ENCODE data around the gene EIF2S2.

The EIF2S2 gene

GRCh38 chr20:34105978-34106675 is 5.9 kb downstream of the EIF2S2 start:
- Histone ChIP-seq H3K4me1 (ENCODE audit: insufficient read depth, insufficient read length) (peaks cover 2% of the 10 kb centered on the region), H3K36me3 (ENCODE audit: insufficient read depth, insufficient read length, low read length) (peaks cover 92% of the 10 kb centered on the region), H3K4me3 (ENCODE audit: insufficient read length, low read depth) (no peak overlapping the region), H3K9me3 (ENCODE audit: insufficient read depth, low read length) (no peaks in the 10 kb centered on the region), H3K9ac (ENCODE audit: insufficient read length, low read depth) (no peak overlapping the region), H3K27me3 (ENCODE audit: insufficient read depth, insufficient read length) (no peaks in the 10 kb centered on the region)
- no peak for TF ChIP-seq SUZ12 (IDR thresholded peaks at IDR 0.05; ENCODE audit: extremely low read depth, insufficient read depth, insufficient read length)
- TF ChIP-seq ZNF274 (IDR thresholded peaks at IDR 0.05; ENCODE audit: low read depth, low read length), result no peak
- no peak for TF ChIP-seq YY1 (IDR thresholded peaks at IDR 0.05; ENCODE audit: insufficient read depth, insufficient read length)
- DNase-seq (ENCODE audit: low read depth, low spot score), result no peak

DNA sequence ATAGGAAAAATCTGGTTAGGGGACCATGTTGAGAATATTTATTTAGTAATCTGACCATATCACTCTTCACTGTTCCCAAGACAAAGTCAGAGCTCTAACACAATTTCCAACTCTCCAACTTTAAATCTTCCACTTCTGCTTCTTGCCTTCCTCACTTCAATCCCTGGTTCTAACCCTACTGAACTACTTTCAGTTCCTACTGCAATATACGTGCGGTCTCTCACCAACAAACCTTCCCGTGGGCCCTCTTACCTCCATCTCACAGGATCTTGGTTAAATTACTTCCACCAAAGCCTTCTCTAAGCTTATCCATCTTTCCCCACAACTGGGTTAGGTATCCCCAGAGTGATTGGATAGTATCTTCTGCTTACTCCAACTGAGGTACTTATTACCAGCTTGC is 8.0 kb downstream of the EIF2S2 start:
- H3K4me3 ChIP-seq (ENCODE audit: insufficient read length, low read depth), result no peak overlapping the region
- TF ChIP-seq ZNF274 (IDR thresholded peaks at IDR 0.05; ENCODE audit: low read depth, low read length) (no peak), YY1 (IDR thresholded peaks at IDR 0.05; ENCODE audit: insufficient read depth, insufficient read length) (no peak), SUZ12 (IDR thresholded peaks at IDR 0.05; ENCODE audit: extremely low read depth, insufficient read depth, insufficient read length) (no peak)
- H3K27me3 ChIP-seq (ENCODE audit: insufficient read depth, insufficient read length), result no peaks in the 10 kb centered on the region
- no peak for DNase-seq (ENCODE audit: low read depth, low spot score)
- H3K9me3 ChIP-seq (ENCODE audit: insufficient read depth, low read length), result no peaks in the 10 kb centered on the region
- H3K4me1 ChIP-seq (ENCODE audit: insufficient read depth, insufficient read length), result no peaks in the 10 kb centered on the region
- peaks cover 95% of the 10 kb centered on the region for H3K36me3 ChIP-seq (ENCODE audit: insufficient read depth, insufficient read length, low read length)
- H3K9ac ChIP-seq (ENCODE audit: insufficient read length, low read depth), result no peak overlapping the region

GRCh38 chr20:34102342-34102741 is 9.7 kb downstream of the EIF2S2 start:
- no peak for TF ChIP-seq SUZ12 (IDR thresholded peaks at IDR 0.05; ENCODE audit: extremely low read depth, insufficient read depth, insufficient read length)
- TF ChIP-seq YY1 (IDR thresholded peaks at IDR 0.05; ENCODE audit: insufficient read depth, insufficient read length), result no peak
- no peak for TF ChIP-seq ZNF274 (IDR thresholded peaks at IDR 0.05; ENCODE audit: low read depth, low read length)
- no peak for DNase-seq (ENCODE audit: low read depth, low spot score)
- Histone ChIP-seq H3K4me3 (ENCODE audit: insufficient read length, low read depth) (no peak overlapping the region), H3K27me3 (ENCODE audit: insufficient read depth, insufficient read length) (no peaks in the 10 kb centered on the region), H3K36me3 (ENCODE audit: insufficient read depth, insufficient read length, low read length) (peaks cover 96% of the 10 kb centered on the region), H3K9ac (ENCODE audit: insufficient read length, low read depth) (no peak overlapping the region), H3K9me3 (ENCODE audit: insufficient read depth, low read length) (no peaks in the 10 kb centered on the region), H3K4me1 (ENCODE audit: insufficient read depth, insufficient read length) (no peaks in the 10 kb centered on the region)

DNA sequence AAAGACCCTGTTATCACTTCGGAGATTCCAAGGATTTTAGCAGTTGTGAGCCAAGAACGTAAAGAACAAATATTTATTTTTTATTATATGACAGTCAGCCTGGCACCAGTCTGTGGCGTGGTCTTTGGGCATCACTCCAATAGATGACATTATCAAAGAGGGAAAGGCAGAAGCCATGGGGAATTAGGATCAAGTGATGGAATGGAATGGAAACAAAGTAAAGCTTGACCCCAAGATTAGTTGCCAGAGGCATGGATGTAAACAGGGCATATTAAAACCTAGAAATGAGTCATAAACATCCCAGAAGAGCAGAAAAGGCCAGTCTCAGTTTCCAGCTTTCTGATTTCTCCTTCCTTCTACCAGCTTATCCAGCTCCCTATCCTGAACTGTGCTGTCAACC is 11.5 kb downstream of the EIF2S2 start:
- no peak for DNase-seq (ENCODE audit: low read depth, low spot score)
- no peak for TF ChIP-seq SUZ12 (IDR thresholded peaks at IDR 0.05; ENCODE audit: extremely low read depth, insufficient read depth, insufficient read length)
- no peak for TF ChIP-seq YY1 (IDR thresholded peaks at IDR 0.05; ENCODE audit: insufficient read depth, insufficient read length)
- TF ChIP-seq ZNF274 (IDR thresholded peaks at IDR 0.05; ENCODE audit: low read depth, low read length), result no peak
- Histone ChIP-seq H3K9ac (ENCODE audit: insufficient read length, low read depth) (no peak overlapping the region), H3K4me1 (ENCODE audit: insufficient read depth, insufficient read length) (no peaks in the 10 kb centered on the region), H3K4me3 (ENCODE audit: insufficient read length, low read depth) (no peak overlapping the region), H3K36me3 (ENCODE audit: insufficient read depth, insufficient read length, low read length) (peaks cover 97% of the 10 kb centered on the region), H3K9me3 (ENCODE audit: insufficient read depth, low read length) (no peaks in the 10 kb centered on the region), H3K27me3 (ENCODE audit: insufficient read depth, insufficient read length) (no peaks in the 10 kb centered on the region)

DNA sequence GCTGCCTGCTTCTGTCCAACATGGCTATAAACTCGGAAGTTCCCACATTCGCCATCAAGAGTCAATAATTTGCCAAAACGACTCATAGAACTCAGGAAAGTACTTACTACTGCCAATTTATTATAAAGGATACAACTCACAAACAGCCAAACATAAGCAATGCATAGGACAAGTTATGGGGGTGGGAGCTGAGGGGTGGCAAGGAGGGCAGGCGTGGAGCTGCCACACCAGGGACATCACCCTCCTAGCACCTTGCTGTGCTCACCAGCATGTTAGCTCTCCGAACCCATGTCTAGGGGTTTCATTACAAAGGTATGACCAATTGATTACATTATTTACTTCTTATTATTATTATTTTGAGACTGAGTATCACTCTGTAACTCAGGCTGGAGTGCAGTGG is 12.4 kb downstream of the EIF2S2 start:
- H3K4me3 ChIP-seq (ENCODE audit: insufficient read length, low read depth), result no peak overlapping the region
- peaks cover 97% of the 10 kb centered on the region for H3K36me3 ChIP-seq (ENCODE audit: insufficient read depth, insufficient read length, low read length)
- H3K27me3 ChIP-seq (ENCODE audit: insufficient read depth, insufficient read length), result no peaks in the 10 kb centered on the region
- no peak overlapping the region for H3K9ac ChIP-seq (ENCODE audit: insufficient read length, low read depth)
- no peaks in the 10 kb centered on the region for H3K9me3 ChIP-seq (ENCODE audit: insufficient read depth, low read length)
- DNase-seq (ENCODE audit: low read depth, low spot score), result no peak
- TF ChIP-seq ZNF274 (IDR thresholded peaks at IDR 0.05; ENCODE audit: low read depth, low read length) (no peak), YY1 (IDR thresholded peaks at IDR 0.05; ENCODE audit: insufficient read depth, insufficient read length) (no peak), SUZ12 (IDR thresholded peaks at IDR 0.05; ENCODE audit: extremely low read depth, insufficient read depth, insufficient read length) (no peak)
- no peaks in the 10 kb centered on the region for H3K4me1 ChIP-seq (ENCODE audit: insufficient read depth, insufficient read length)

DNA sequence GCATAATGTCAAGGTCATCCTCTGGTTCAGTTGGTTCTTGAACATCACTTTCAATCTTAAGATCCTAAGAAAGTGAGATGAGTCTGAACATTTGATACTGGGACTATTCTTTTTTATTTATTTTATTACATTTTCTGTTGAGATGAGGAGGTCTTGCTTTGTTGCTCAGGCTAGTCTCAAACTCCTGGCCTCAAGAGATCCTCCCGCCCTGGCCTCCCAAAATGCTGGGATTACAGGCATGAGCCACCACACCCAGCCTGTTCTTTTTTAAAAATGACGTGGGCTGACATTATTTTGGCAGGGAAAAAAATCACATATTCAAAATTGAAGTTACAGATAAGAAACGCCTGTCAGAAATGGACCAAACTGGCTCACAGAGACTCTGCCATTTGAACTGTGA is 13.5 kb downstream of the EIF2S2 start:
- Histone ChIP-seq H3K9me3 (ENCODE audit: insufficient read depth, low read length) (no peaks in the 10 kb centered on the region), H3K4me1 (ENCODE audit: insufficient read depth, insufficient read length) (no peaks in the 10 kb centered on the region), H3K4me3 (ENCODE audit: insufficient read length, low read depth) (no peak overlapping the region), H3K27me3 (ENCODE audit: insufficient read depth, insufficient read length) (no peaks in the 10 kb centered on the region), H3K9ac (ENCODE audit: insufficient read length, low read depth) (no peak overlapping the region), H3K36me3 (ENCODE audit: insufficient read depth, insufficient read length, low read length) (peaks cover 97% of the 10 kb centered on the region)
- TF ChIP-seq ZNF274 (IDR thresholded peaks at IDR 0.05; ENCODE audit: low read depth, low read length) (no peak), YY1 (IDR thresholded peaks at IDR 0.05; ENCODE audit: insufficient read depth, insufficient read length) (no peak), SUZ12 (IDR thresholded peaks at IDR 0.05; ENCODE audit: extremely low read depth, insufficient read depth, insufficient read length) (no peak)
- no peak for DNase-seq (ENCODE audit: low read depth, low spot score)

DNA sequence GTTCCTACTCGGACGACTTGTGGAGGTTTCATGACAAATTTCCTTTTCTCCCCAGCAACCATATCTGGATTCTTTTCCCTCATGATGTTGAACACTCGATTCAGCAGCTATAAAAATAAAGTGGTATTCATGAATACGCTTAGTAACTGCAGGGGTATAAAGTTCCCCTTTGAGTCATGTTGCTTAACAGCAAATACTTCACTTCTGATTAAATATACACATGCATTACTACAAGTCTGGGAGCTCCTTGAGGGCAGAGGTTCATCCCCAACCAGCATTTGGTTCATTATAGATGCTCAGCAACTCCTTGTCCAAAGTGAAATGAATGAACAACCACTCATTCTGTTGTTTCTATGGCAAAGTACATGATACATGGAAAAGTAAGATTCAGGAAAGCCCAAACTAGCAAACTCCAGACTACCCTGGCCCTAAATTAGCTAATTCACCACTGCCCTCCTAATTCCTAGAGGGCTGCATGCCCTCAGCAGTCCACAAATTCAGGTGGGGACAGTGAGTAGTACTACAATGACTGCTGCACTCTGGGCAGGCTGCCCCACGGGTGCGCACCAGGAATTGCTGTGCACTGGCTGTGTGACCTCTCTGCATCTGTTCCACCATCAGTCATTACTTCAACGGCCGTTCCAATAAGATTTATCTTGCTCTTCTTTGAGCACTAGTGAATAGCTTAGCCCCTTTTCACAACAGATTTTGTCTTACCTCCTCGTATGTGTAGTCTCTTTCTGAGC is 15.2 kb downstream of the EIF2S2 start:
- H3K27me3 ChIP-seq (ENCODE audit: insufficient read depth, insufficient read length), result no peaks in the 10 kb centered on the region
- no peak for DNase-seq (ENCODE audit: low read depth, low spot score)
- no peaks in the 10 kb centered on the region for H3K9me3 ChIP-seq (ENCODE audit: insufficient read depth, low read length)
- TF ChIP-seq ZNF274 (IDR thresholded peaks at IDR 0.05; ENCODE audit: low read depth, low read length) (no peak), YY1 (IDR thresholded peaks at IDR 0.05; ENCODE audit: insufficient read depth, insufficient read length) (no peak), SUZ12 (IDR thresholded peaks at IDR 0.05; ENCODE audit: extremely low read depth, insufficient read depth, insufficient read length) (no peak)
- no peaks in the 10 kb centered on the region for H3K4me1 ChIP-seq (ENCODE audit: insufficient read depth, insufficient read length)
- H3K4me3 ChIP-seq (ENCODE audit: insufficient read length, low read depth), result no peak overlapping the region
- H3K9ac ChIP-seq (ENCODE audit: insufficient read length, low read depth), result no peak overlapping the region
- H3K36me3 ChIP-seq (ENCODE audit: insufficient read depth, insufficient read length, low read length), result peaks cover 98% of the 10 kb centered on the region
